Activated CD8-positive, alpha-beta T cell treated with anti-CD3 and anti-CD28 coated beads for 36 hours (primary cell): Measurements from ENCODE around the gene CAMK1D. TPM values are rescaled to one million over a fixed set of nuclear protein-coding genes. Genes with fewer than 3 reads are reported as not detected.
A peak's percentile ranks its signal among the peaks of the same experiment; 100 is the strongest.

Source experiments
- ATAC-seq: fragments of 200-7000 bp; cut with Tn5 transposase; one replicate; pipeline ENCODE4 v1.10.0; 2021; ENCODE audit warnings: mild to moderate bottlenecking, moderate library complexity
- CTCF ChIA-PET: fragments of 350-600 bp; sonication (Branson Sonifier 250); formaldehyde crosslinking; loops from one replicate; lab custom pipeline; 2021; ENCODE audit warnings: antibody characterized with exemption; lab: Charles Lee
- POLR2A ChIA-PET: fragments of 350-600 bp; sonication (Branson Sonifier 250); formaldehyde crosslinking; loops from one replicate; lab custom pipeline; 2021; ENCODE audit warnings: antibody characterized with exemption; lab: Charles Lee
- DNase-seq: peaks from one replicate; pipeline ENCODE4 v3.0.0-alpha.2; 2020
- H3K27ac Mint-ChIP-seq: one replicate; pipeline ENCODE4 v1.8.0; 2021; ENCODE audit warnings: mild to moderate bottlenecking, mixed read lengths
- H3K27me3 Mint-ChIP-seq: one replicate; pipeline ENCODE4 v1.8.0; 2021; ENCODE audit warnings: mixed read lengths
- H3K36me3 Mint-ChIP-seq: one replicate; pipeline ENCODE4 v1.8.0; 2021; ENCODE audit warnings: low read depth, mixed read lengths
- H3K4me1 Mint-ChIP-seq: one replicate; pipeline ENCODE4 v1.8.0; 2021; ENCODE audit warnings: low read depth, mixed read lengths
- H3K4me3 Mint-ChIP-seq: one replicate; pipeline ENCODE4 v1.8.0; 2021; ENCODE audit warnings: mild to moderate bottlenecking, moderate library complexity, mixed read lengths
- H3K9me3 Mint-ChIP-seq: one replicate; pipeline ENCODE4 v1.8.0; 2021; ENCODE audit warnings: mixed read lengths
- CTCF ChIP-seq: fragments of 200-600 bp; IDR thresholded peaks from one replicate; pipeline ENCODE4 v1.8.0; 2022; ENCODE audit warnings: antibody characterized with exemption, mild to moderate bottlenecking
- intact Hi-C: fragments of 100-400 bp; cut with micrococcal nuclease; formaldehyde crosslinking; loops from one replicate; pipeline ENCODE4 v1.10.0; 2022
- total RNA-seq, 2 experiments: library from RNA; stranded (reverse); gene quantifications; one replicate each; pipeline ENCODE4 v1.2.3, GENCODE V29; 2021

CAMK1D gene
- total RNA-seq, 2 experiments from 2014 or later, result 13.8 TPM

GRCh38 chr10:12635127-12635541, 285.8 kb downstream of the CAMK1D start:
- ChIA-PET POLR2A (no interaction called here), CTCF (interaction anchor here (1.1 kb wide), 1 partner anchor 22 kb away, joined by 3 read pairs; no protein-coding TSS in a partner anchor)
- TF ChIP-seq CTCF, result no peak
- no peaks in the 10 kb centered on the region for H3K9me3 Mint-ChIP-seq
- no peaks in the 10 kb centered on the region for H3K36me3 Mint-ChIP-seq
- DNase-seq (no peak), ATAC-seq (peak; percentile 45)
- H3K4me3 Mint-ChIP-seq, result no peak overlapping the region
- intact Hi-C loops, result no loop called here
- H3K4me1 Mint-ChIP-seq, result peaks cover 29% of the 10 kb centered on the region
- peak overlapping the region; percentile 73 for H3K27ac Mint-ChIP-seq
- H3K27me3 Mint-ChIP-seq, result no peaks in the 10 kb centered on the region

GRCh38 chr10:12636571-12636970, 287.2 kb downstream of the CAMK1D start:
- ChIA-PET CTCF (interaction anchor here (1.2 kb wide), 1 partner anchor 9 kb away, joined by 5 read pairs; no protein-coding TSS in a partner anchor), POLR2A (no interaction called here)
- no peak for TF ChIP-seq CTCF
- Mint-ChIP-seq H3K27me3 (no peaks in the 10 kb centered on the region), H3K4me1 (peaks cover 27% of the 10 kb centered on the region), H3K36me3 (no peaks in the 10 kb centered on the region), H3K27ac (no peak overlapping the region), H3K9me3 (no peaks in the 10 kb centered on the region), H3K4me3 (no peak overlapping the region)
- ATAC-seq (no peak), DNase-seq (no peak)
- intact Hi-C loops, result no loop called here

GRCh38 chr10:12637649-12638048, 288.3 kb downstream of the CAMK1D start:
- intact Hi-C loops, result no loop called here
- no peak overlapping the region for H3K4me3 Mint-ChIP-seq
- ChIA-PET POLR2A (interaction anchor here (1.1 kb wide), 1 partner anchor 8 kb away, joined by 4 read pairs; no protein-coding TSS in a partner anchor), CTCF (no interaction called here)
- H3K27me3 Mint-ChIP-seq, result no peaks in the 10 kb centered on the region
- H3K4me1 Mint-ChIP-seq, result peaks cover 27% of the 10 kb centered on the region
- DNase-seq, result no peak
- no peaks in the 10 kb centered on the region for H3K36me3 Mint-ChIP-seq
- no peak for TF ChIP-seq CTCF
- H3K27ac Mint-ChIP-seq, result no peak overlapping the region
- no peak for ATAC-seq
- H3K9me3 Mint-ChIP-seq, result no peaks in the 10 kb centered on the region

GRCh38 chr10:12638103-12638502, 288.8 kb downstream of the CAMK1D start:
- peak; percentile 55 for ATAC-seq
- ChIA-PET POLR2A (interaction anchor here (1.1 kb wide), 1 partner anchor 9 kb away, joined by 4 read pairs; no protein-coding TSS in a partner anchor), CTCF (interaction anchor here (3.2 kb wide), 1 partner anchor 9 kb away, joined by 8 read pairs; no protein-coding TSS in a partner anchor)
- no peak overlapping the region for H3K27ac Mint-ChIP-seq
- H3K9me3 Mint-ChIP-seq, result no peaks in the 10 kb centered on the region
- H3K4me3 Mint-ChIP-seq, result no peak overlapping the region
- no peaks in the 10 kb centered on the region for H3K36me3 Mint-ChIP-seq
- H3K27me3 Mint-ChIP-seq, result no peaks in the 10 kb centered on the region
- peaks cover 27% of the 10 kb centered on the region for H3K4me1 Mint-ChIP-seq
- TF ChIP-seq CTCF, result no peak
- intact Hi-C loops, result no loop called here
- peak; percentile 38 for DNase-seq

GRCh38 chr10:12638781-12639180, 289.4 kb downstream of the CAMK1D start:
- ChIA-PET CTCF (interaction anchor here (0.6 to 3.2 kb wide), 3 partner anchors 10 to 51 kb away, joined by 3 to 8 read pairs (median 3); no protein-coding TSS in a partner anchor), POLR2A (no interaction called here)
- ATAC-seq (no peak), DNase-seq (no peak)
- intact Hi-C loops, result no loop called here
- Mint-ChIP-seq H3K27ac (no peak overlapping the region), H3K9me3 (no peaks in the 10 kb centered on the region), H3K4me1 (peaks cover 28% of the 10 kb centered on the region), H3K36me3 (no peaks in the 10 kb centered on the region), H3K4me3 (no peak overlapping the region), H3K27me3 (no peaks in the 10 kb centered on the region)
- no peak for TF ChIP-seq CTCF
